ENCODE measurements around the gene ADCY3.

- TF ChIP-seq ZFP30 (CRISPR knock-in tag; IDR thresholded peaks at IDR 0.05) (no peak), ARNTL (CRISPR knock-in tag; IDR thresholded peaks at IDR 0.05; ENCODE audit: borderline replicate concordance, low read depth) (no peak), PATZ1 (CRISPR knock-in tag; IDR thresholded peaks at IDR 0.05; ENCODE audit: borderline replicate concordance) (no peak), TCF4 (CRISPR knock-in tag; IDR thresholded peaks at IDR 0.05; ENCODE audit: borderline replicate concordance) (no peak), OSR1 (CRISPR knock-in tag; IDR thresholded peaks at IDR 0.05) (no peak), CREB5 (CRISPR knock-in tag; IDR thresholded peaks at IDR 0.05; ENCODE audit: low read depth) (no peak), ZNF8 (CRISPR knock-in tag; IDR thresholded peaks at IDR 0.05) (no peak), TOX (CRISPR knock-in tag; IDR thresholded peaks at IDR 0.05; ENCODE audit: borderline replicate concordance) (no peak), RARB (CRISPR knock-in tag; IDR thresholded peaks at IDR 0.05) (no peak), TSHZ2 (CRISPR knock-in tag; IDR thresholded peaks at IDR 0.05) (no peak), CSDC2 (CRISPR knock-in tag; IDR thresholded peaks at IDR 0.05) (no peak), GLIS3 (CRISPR knock-in tag; IDR thresholded peaks at IDR 0.05) (no peak), ZFP3 (CRISPR knock-in tag; IDR thresholded peaks at IDR 0.05) (no peak), ZNF565 (CRISPR knock-in tag; conservative IDR thresholded peaks at IDR 0.05; ENCODE audit: low read depth) (no peak)
Observed at GRCh38 chr2:24871852-24872333, 48.1 kb downstream of the ADCY3 start.

Measured in SK-N-SH treated with all-trans-retinoic acid at 6 μM for 48 hours (cell line).